ENCODE data around the gene GRIN2C. TPM values are rescaled to one million over a fixed set of nuclear protein-coding genes. Genes with fewer than 3 reads are reported as not detected.

The GRIN2C gene
- total and polyA plus RNA-seq, 9 of the 15 experiments (the other 6 are each of a cell fraction or from before 2014, with no cell fraction given) = under 0.01 to 0.33 (median 0.10) TPM; not detected in 2

DNA sequence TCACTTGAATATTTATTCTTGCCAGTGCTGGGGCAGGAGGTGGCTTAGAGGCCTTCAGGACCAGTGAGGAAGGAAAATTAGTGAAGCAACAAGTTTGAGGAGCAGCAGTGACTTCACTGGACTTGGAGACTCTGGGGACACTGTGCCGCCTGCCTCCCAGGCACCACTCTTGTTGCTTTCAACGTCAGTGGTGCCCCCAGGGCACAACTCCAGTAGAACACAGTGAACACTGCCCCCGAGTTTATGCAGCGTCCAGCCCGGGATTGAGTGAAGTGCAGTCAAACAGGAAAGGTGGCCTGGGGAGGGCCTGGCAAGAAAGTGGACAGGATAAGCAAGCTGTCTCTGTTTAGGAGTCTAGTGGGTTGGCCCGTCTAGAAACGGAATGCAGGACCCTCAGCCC lies 59.2 kb downstream of the GRIN2C start (continued):
- TF ChIP-seq ZNF77 (CRISPR knock-in tag; IDR thresholded peaks at IDR 0.05) = no peak
- TF ChIP-seq XRCC5 (IDR thresholded peaks at IDR 0.05; ENCODE audit: low read depth, low read length) = no peak

GRCh38 chr17:74799097-74799496 lies 60.6 kb downstream of the GRIN2C start:
- 90% methylated on average over 10 of the region's 14 CpGs for WGBS (ENCODE audit: insufficient coverage, low coverage, missing lambda C conversion rate)
- ChIA-PET POLR2A (no interaction called here), CTCF (ENCODE audit: low intra/inter-chr PET ratio) (no interaction called here)
- Histone ChIP-seq H3K4me2 (ENCODE audit: insufficient read depth, low read length) (no peak overlapping the region), H3K4me3 (no peak overlapping the region), H3K79me2 (ENCODE audit: control insufficient read depth, insufficient read depth, low read length) (no peaks in the 10 kb centered on the region), H4K20me1 (replicated peaks; ENCODE audit: control insufficient read depth, insufficient read depth, low read length) (0 out of 2 replicates have a peak, but pooled peaks cover 9% of the 10 kb centered on the region), H3K36me3 (ENCODE audit: control insufficient read depth, insufficient read depth, low read length) (peaks cover 35% of the 10 kb centered on the region; the same call in 1 of the 3 replicates), H3K9me3 (replicated peaks; ENCODE audit: control insufficient read depth, insufficient read depth, low read depth, low read length) (no peaks in the 10 kb centered on the region), H3K9me1 (ENCODE audit: control insufficient read depth, insufficient read depth, low read length) (no peaks in the 10 kb centered on the region), H3K27me3 (ENCODE audit: control insufficient read depth in 2 of 2, insufficient read depth in 2 of 2, low read length in 2 of 2) (no peaks in the 10 kb centered on the region), H3K27ac (ENCODE audit: extremely low read depth, low read depth, low read length) (no peak overlapping the region), H3K4me1 (replicated peaks in 1 of 2; ENCODE audit: control insufficient read depth in 2 of 2, insufficient read depth in 2 of 2, low read length in 2 of 2) (peaks cover 0 to 5% of the 10 kb centered on the region in 2 experiments; a peak in 1 of 5 replicates), H2AFZ (ENCODE audit: low read depth, low read length) (no peak overlapping the region), H3K9ac (ENCODE audit: insufficient read depth in 1 of 2, low read depth in 2 of 2, low read length in 2 of 2) (no peak overlapping the region)
- in situ Hi-C loops (cut with MboI) (no loop called here), intact Hi-C loops (cut with micrococcal nuclease) (no loop called here)
- no peak for DNase-seq (ENCODE audit: extremely low read depth in 1 of 4, low spot score in 3 of 4)
- no peak for ATAC-seq
- FAIRE-seq = no peak
- TF ChIP-seq, protein P1, sequence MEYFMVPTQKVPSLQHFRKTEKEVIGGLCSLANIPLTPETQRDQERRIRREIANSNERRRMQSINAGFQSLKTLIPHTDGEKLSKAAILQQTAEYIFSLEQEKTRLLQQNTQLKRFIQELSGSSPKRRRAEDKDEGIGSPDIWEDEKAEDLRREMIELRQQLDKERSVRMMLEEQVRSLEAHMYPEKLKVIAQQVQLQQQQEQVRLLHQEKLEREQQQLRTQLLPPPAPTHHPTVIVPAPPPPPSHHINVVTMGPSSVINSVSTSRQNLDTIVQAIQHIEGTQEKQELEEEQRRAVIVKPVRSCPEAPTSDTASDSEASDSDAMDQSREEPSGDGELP (CRISPR knock-in tag; IDR thresholded peaks at IDR 0.05; ENCODE audit: borderline replicate concordance) = no peak
- TF ChIP-seq TEAD1 (CRISPR knock-in tag; IDR thresholded peaks at IDR 0.05) (no peak), ZNF707 (CRISPR knock-in tag; conservative IDR thresholded peaks at IDR 0.05) (no peak), TARDBP (IDR thresholded peaks at IDR 0.05) (no peak), ZNF436 (CRISPR knock-in tag; IDR thresholded peaks at IDR 0.05) (no peak)
- no TSS peak for BruUV-seq (replicated peaks)

Measured in K562 (cell line).